ENCODE data around the gene ARHGAP44. TPM values are rescaled to one million over a fixed set of nuclear protein-coding genes. Genes with fewer than 3 reads are reported as not detected.

The ARHGAP44 gene
- total RNA-seq, 1 donor from 2014 or later, result 5.8 TPM

DNA sequence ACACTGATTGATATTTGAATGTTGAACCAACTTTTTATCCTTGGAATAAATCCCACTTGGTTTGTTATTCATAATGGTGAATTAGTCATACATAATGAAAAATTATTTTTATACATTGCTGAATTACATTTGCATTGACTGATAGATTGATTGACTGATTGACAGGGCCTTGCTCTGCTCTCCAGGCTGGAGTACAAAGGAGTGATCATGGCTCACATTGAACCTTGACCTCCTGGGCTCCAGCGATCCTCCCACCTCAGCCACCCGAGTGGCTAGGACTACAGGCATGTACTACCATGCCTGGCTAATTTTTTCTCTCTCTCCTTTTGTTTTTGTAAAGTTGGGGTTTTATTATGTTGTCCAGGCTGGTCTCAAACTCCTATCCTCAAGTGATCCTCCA is 97.8 kb downstream of the ARHGAP44 start:
- no peak for DNase-seq (ENCODE audit: low read depth)
- TF ChIP-seq, protein P1, sequence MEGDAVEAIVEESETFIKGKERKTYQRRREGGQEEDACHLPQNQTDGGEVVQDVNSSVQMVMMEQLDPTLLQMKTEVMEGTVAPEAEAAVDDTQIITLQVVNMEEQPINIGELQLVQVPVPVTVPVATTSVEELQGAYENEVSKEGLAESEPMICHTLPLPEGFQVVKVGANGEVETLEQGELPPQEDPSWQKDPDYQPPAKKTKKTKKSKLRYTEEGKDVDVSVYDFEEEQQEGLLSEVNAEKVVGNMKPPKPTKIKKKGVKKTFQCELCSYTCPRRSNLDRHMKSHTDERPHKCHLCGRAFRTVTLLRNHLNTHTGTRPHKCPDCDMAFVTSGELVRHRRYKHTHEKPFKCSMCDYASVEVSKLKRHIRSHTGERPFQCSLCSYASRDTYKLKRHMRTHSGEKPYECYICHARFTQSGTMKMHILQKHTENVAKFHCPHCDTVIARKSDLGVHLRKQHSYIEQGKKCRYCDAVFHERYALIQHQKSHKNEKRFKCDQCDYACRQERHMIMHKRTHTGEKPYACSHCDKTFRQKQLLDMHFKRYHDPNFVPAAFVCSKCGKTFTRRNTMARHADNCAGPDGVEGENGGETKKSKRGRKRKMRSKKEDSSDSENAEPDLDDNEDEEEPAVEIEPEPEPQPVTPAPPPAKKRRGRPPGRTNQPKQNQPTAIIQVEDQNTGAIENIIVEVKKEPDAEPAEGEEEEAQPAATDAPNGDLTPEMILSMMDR (conservative IDR thresholded peaks at IDR 0.05; ENCODE audit: low read depth, low read length), result no peak
- H3K4me3 ChIP-seq (ENCODE audit: low read depth, low read length), result no peak overlapping the region

DNA sequence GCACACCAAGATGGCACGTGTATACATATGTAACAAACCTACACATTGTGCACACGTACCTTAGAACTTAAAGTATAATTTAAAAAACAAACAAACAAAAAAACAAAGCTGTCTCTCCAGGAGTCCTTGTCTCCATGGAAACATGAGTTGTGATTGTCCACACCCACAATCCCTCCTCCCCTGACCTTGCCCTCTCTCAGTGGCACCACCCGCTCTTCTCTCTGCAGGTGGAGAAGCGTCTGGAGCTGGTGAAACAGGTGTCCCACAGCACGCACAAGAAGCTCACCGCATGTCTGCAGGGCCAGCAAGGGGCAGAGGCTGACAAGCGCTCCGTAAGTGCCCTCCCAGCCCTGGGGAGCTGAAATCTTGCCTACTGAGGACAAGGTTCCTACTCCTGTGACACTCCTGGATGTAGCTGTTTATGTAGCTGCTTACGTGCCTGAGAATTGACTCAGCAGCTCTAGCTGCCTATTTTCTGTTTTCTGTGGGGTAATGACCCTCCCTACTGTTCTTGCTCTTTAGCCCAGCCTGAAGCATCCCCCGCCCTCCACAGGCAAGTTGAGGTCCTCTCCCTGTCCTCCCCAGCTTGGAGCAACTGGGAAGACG is 107.0 kb downstream of the ARHGAP44 start:
- no peak for DNase-seq (ENCODE audit: low read depth)

DNA sequence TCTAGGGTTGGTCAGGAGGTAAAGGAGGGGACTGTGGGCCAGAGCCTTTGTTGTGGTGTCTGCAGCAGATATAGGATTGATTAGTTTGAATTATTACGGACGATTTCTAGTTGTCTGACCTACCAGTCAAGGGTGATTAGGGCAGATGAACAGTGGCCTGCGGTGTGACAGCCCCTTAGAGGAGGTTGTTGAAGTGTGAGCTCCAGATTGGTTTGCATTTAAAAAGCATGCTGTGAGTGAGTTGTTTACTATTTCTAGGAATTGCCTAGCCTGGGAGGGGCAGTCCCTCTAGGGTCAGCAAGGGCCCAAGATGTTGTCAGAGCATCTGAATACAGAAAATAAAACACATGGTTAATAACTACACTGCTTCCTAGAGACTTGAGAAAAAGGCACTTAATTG is 108.8 kb downstream of the ARHGAP44 start:
- no peak for DNase-seq (ENCODE audit: low read depth)
- TF ChIP-seq, protein P1 (conservative IDR thresholded peaks at IDR 0.05; ENCODE audit: low read depth, low read length), result no peak
- no peak overlapping the region for H3K4me3 ChIP-seq (ENCODE audit: low read depth, low read length)

More for the DNA sequence above, 107.0 kb downstream of the ARHGAP44 start:
- TF ChIP-seq, protein P1 (conservative IDR thresholded peaks at IDR 0.05; ENCODE audit: low read depth, low read length), result no peak
- H3K4me3 ChIP-seq (ENCODE audit: low read depth, low read length), result no peak overlapping the region

DNA sequence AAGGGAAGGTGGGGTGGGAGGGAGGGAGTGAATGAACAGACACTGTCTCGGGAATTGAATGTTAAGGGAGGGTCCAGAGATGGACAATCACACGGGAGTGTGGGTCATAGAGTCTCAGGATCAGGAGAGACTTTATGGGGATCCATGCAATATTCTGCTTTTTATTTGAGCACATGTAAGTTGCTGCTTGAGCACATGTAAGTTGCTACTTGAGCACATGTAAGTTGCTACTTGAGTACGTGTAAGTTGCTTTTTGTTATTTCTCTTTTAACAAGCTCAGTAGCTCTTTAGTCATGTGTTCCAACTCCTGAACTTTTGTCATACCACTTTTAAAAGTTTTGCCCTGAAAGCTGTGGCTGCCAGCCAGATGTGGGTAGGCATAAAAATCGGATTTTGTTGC is 110.3 kb downstream of the ARHGAP44 start:
- TF ChIP-seq, protein P1 (conservative IDR thresholded peaks at IDR 0.05; ENCODE audit: low read depth, low read length), result no peak
- no peak for DNase-seq (ENCODE audit: low read depth)
- no peak overlapping the region for H3K4me3 ChIP-seq (ENCODE audit: low read depth, low read length)

DNA sequence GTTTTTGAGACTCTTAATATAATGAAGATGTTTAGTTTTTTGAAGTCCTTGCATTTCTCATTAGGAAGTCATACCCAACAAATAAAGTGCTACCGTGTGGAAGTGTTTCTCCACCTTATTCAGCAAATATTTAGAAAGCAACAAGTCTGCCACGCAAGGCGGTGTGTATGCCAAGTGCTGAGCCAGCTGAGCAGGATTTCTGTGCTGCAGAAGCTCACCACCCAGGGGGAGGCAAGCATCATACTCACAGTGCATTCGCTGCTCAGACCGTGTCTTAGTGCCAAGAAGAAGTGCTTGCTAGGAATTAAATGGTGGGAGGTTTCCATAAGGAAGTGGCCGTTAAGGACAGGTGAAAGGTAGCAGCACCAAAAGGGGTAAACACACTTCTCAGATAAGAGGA is 111.2 kb downstream of the ARHGAP44 start:
- H3K4me3 ChIP-seq (ENCODE audit: low read depth, low read length), result no peak overlapping the region
- TF ChIP-seq, protein P1 (conservative IDR thresholded peaks at IDR 0.05; ENCODE audit: low read depth, low read length), result no peak
- DNase-seq (ENCODE audit: low read depth), result no peak

DNA sequence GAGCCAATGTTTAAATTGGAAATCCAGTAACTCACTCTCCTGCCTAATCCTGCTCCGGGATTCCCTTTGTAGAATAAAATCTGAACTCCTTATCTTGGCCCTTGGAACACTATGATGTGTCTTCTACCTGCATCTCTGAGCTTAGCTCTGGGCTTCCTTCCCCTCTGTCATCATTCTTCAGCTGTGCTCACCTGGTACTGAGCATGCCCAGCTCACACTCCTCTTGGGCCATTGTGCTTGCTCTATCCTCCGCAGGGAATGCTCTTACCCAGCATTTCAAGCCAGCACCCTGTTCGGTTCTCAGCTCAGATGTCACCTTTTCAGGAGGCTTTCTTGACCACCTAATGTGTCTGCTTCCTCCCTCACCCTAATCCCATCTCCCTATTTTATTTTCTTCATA is 112.7 kb downstream of the ARHGAP44 start:
- TF ChIP-seq, protein P1 (conservative IDR thresholded peaks at IDR 0.05; ENCODE audit: low read depth, low read length), result no peak
- DNase-seq (ENCODE audit: low read depth), result no peak
- H3K4me3 ChIP-seq (ENCODE audit: low read depth, low read length), result no peak overlapping the region

DNA sequence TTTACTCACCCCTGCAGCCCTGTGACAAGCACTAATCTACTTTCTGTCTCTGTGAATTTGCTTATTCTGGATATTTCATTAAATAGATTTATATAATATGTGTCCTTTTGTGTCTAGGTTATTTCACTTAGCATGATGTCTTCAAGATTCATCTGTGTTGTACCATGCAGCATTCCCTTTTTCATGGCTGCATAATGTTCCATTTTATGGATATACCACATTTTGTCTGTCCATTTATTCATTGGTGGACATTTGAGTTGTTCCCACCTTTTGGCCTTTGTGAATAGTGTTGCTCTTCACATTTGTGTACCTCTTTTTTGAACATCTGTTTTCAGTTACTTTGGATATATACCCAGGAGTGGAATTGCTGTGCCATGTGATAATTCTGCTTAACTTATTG is 118.2 kb downstream of the ARHGAP44 start:
- no peak for DNase-seq (ENCODE audit: low read depth)
- TF ChIP-seq, protein P1 (conservative IDR thresholded peaks at IDR 0.05; ENCODE audit: low read depth, low read length), result no peak
- no peak overlapping the region for H3K4me3 ChIP-seq (ENCODE audit: low read depth, low read length)

Measured in epithelial cell of proximal tubule (primary cell).